HG03571 (cell line): ENCODE data around the gene POLR3A.

ENCODE experiments used
- ATAC-seq: cut with Tn5 transposase; IDR thresholded peaks from one replicate; pipeline ENCODE4 v1.9.1; 2021; ENCODE audit not compliant: unreplicated experiment

The POLR3A gene

DNA sequence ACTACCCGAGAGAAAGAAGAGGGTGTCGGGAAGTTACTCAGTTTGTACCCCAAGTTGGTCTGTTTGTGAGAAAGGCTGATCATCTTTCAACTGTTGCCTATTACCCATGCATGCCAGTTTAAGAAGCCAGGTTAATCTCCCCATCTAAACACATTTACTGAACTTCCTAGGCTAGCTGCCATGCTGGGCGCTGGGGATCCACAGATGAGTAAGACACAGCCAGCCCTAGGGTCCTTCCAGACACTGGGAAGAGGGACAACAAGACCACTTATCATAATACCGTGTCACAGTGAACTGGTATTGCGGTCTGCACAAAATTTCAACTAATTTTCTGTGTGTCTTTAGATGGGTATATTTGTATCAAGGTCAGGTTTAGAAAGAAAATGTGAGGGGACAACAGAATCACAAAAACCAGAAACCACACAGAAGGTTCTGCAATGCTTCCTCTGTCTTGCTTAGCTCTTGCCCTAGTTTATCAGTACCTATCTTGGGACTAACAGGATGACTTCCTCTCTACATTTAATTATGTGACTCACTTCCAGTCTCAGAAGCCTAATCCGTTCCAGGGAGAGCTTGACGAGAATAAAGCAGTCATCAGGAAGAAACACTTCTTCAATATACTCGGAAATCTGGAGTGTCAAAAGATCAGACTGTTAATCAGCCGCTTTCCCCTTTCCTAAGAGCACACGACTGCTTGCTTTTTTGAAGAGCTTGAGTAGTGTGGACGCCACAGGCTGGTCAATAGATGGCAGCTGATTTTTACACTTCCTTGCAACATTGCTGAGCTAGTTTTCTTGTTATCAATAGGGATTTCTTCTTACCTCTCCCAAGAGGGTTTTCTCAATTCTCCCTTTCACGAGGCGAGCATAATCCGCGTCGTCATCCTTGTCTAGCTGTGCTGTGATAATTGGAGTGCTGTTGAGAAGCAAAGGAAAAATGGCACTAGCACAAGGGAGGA, 45.7 kb downstream of the POLR3A start:
- no peak for ATAC-seq

DNA sequence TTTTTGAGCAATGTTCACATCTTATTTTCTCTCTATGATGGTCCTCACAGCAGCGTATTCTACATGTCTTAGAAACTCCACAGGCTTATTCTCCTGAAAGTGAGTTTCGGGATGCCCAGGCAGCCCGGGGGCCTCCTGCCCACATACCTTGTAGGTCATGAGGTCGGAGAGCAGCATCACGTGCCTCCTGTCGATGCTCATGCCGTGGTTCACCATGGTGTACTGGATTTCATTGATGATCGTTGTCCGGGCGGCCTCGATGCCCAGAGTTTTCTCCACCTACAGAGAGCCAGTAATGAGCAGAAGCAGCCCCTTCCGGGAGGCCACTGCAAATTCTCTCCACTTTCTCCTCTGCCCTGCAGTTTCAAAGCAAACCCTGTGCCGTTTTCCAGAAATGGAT, 48.0 kb downstream of the POLR3A start:
- no peak for ATAC-seq

DNA sequence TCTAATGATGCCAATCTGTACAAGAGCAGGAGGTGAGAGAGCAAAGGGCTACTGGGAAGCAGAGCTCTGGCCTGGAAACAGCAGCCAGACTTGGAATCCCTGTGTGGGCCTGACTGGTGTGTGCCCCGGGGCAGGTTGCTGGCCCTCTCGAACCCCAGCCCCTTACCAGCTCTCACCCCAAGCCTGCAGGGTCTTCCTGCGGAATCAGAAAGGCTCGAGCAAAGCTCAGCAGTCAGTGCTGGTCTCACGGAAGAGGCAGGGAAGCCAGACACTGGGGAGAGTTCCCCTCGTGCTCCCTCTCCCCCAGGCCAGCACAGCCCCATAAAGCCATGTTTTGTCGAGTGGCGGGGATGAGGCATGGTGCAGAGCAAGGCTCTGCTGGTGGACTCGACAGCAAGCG, 50.1 kb downstream of the POLR3A start:
- ATAC-seq, result no peak

DNA sequence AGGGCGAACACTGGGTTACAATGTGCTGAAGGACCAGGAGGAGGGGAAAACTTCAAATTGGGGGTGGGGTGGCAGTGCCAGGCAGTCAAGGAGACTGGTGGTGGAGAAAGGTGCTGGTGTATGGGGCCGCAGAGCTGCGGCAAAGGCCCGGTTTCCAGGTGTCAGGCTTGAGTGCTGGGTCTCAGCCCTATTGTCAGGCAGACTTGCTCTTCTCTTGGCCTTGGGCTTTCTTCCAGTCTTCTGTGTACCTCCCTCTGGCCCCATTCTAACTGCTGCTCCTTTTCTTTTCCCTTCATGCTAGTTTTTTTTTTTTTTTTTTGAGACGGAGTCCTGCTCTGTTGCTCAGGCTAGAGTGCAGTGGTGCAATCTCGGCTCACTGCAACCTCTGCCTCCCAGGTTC, 51.0 kb downstream of the POLR3A start:
- no peak for ATAC-seq

DNA sequence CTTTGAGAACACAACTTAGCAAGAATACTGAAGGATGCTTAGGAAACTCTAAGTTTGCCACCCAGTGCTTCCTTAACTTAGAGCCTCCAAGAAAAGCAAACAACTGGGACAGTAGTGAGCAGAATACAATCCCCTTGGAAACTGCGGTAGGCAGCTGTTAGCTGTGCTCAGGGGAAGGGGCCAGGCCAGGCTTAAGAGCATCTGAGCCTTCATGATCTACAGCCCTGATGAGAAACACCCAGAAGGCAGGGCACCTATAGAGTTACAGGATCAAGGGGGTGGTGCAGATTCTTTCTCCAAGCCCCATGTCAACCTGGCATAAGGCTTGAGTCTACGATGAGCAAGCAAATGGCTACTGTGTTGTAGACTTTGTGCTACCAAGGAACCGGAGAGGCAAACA, 51.4 kb downstream of the POLR3A start:
- ATAC-seq, result no peak

DNA sequence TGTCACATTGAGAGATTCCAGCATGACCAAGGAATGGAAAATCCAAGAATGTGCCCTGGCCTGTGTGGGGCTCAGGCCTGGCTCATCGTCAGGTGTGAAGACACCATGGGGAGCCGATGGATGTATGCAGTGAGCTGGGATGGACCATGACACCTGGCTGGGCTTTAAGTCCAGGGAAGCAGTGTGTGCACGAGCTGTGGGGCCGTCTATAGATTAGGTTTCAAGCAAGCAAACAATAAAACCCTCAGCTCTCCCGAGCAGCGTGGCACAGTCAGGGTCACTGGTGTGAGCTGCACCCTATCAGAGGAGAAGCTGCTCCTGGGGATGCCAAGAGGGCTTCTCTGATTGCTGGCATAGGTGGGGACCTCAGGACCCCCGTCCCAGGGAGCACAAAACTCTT, 52.3 kb downstream of the POLR3A start:
- ATAC-seq, result no peak

DNA sequence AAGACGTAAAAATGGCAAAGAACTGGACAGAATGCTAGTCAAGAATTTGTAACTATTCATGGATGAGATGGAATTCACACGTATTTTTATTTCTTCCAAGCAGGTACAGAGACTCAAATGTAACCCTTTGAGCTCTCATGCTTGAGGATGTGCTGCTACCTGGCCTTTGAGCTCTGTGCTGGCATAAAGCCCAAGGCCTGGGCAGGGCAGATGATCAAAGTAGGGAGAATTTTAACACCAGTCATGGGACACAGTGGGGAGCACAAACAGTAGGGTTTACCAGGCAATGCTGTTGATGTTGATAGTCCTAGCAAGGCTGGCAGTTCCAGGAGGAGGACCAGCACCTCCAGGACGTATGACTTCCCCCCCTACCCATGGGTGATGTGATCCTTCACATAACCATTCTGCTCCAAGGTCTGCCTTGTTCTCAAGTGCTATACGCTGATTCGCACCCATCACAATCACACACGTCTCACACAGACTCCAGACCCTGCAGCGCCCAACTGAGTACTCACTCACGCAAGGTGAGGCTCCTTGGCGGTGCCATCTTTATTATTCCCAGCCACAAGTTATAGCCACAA, 54.1 kb downstream of the POLR3A start:
- no peak for ATAC-seq

DNA sequence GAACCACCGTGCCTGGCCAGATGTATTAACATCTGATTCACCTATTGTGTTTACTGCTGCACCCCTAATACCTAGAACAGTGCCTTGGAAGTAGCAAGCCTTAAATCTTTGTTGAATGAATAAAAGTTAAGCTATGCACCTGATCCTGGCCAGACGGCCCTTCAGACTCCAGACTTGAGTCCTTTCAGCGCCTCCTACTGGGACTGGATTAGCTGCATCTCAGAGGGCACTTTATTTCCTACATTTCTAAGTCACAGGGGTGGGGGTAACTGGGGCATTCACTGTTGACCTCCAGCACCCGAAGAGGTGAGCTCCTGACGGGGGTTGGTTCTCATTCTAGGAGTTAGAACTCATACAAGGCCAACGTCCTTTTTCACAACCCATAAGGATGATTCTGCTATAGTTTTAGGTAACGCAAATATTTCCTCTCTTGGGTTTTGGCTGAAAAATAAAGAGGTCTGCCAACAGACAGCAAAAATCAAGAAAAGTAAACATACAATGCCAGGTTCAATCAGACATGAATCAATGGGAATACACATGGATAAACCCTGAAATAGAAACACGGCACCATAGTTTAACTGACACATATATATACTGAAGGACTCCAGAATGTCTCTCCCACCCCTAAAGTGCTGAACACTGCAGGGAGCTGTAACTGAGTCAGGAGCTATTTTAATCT, 54.8 kb downstream of the POLR3A start:
- no peak for ATAC-seq

DNA sequence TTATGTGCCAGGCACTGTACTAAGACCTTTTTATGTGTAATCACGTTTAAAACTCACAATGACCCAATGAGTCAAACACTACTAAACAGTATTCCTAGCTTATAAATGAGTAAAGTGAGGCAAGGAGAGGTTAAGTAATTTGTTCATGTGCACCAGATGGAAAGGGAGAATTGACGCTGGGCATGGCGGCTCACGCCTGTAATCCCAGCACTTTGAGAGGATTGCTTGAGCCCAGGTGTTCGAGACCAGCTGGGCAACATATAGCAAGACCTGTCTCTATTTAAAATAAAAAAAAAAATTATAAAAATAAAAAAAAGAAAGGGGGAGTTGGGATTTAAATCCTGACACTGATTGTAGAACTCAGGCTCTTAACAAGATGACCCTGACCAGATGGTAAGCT, 56.0 kb downstream of the POLR3A start:
- ATAC-seq, result no peak

DNA sequence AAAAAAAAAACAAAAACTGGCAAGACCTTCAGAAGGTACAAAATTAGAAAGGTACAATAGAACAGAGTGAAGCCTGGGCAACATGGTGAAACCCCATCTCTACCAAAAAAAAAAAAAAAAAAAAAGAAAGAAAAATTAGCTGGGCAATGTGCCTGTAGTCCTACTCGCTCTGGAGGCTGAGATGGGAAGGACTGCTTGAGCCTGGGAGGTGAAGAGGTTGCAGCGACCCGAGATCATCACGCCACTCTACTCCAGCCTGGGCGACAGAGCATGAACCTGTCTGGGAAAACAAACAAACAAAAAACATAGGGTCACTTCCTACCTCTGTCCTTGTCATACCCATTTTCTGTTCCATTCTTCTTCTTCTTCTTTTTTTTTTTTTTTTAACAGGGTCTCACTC, 57.2 kb downstream of the POLR3A start:
- no peak for ATAC-seq

DNA sequence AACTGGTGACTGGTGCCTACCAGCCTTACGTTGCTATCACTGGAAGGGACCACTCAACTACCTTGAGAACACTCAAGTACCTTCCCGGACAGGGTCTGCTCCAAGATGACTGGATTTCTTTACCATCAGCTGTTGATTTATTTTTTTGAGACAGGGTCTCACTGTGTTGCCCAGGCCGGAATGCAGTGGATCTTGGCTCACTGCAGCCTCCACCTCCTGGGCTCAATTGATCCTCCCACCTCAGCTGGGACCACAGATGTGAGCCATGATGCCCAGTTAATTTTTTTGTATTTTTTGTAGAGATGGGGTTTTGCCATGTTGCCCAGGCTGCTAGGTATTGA, 57.5 kb downstream of the POLR3A start:
- no peak for ATAC-seq

DNA sequence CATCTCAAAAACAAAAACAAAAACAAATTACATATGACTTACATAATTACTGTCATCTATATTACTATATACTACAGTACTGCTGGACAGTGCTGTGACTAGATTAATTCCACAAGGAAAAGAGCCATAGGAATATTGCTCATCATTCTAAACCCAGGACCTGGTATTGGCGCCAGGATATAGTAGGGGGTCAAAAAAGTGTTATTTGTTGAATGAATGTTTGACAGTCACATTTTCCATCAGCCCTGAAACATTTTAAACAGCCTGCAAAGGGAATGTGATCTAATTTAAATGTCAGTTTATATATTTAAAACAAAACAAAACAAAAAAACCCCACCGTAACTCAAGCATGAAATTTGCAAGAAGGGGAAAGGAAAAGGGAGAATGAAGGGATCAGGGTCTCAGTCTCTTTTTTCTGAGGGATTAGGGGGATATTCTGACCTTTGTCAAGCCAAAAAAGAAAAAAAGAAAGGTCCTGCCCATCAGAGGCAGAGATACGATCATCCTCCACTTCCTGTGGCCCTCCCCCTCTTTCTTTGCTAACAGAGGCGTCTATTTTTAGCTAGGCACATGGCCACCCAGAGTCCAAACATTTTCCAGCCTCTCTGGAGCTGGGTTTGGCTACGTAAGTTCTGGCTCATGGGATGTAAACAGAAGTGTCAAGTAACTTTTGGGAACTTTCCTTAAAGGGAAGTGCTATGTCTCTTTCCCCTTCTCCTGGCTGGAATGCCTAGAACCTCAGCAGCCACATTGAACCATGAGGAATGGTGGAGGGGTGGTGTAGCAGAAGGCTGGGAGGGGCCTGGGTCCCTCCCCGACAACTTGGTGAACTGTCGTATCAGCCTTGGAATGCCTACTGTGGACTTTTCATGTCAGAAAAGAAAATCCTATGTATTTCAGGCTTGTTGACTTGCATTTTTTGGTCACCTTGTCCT, 58.2 kb downstream of the POLR3A start:
- no peak for ATAC-seq

DNA sequence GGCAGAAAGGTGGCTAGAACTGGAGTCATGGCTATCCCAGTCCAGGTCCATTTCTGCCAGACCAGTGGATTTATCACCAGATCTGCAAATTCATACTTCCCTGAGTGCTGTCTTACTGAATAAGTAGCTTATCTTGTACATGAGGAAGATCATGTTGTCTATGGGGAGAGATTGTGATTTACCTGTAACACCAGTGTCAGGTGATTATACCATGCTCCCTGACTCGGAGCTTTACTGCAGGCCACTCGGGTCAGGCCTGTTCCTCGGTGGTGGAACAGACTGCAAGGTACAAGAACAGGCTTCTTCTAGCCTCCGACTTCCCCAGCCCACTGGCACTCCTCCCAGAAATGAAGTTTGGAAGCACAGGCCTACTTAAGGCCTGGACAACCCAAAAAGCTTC, 60.2 kb downstream of the POLR3A start:
- ATAC-seq, result no peak

DNA sequence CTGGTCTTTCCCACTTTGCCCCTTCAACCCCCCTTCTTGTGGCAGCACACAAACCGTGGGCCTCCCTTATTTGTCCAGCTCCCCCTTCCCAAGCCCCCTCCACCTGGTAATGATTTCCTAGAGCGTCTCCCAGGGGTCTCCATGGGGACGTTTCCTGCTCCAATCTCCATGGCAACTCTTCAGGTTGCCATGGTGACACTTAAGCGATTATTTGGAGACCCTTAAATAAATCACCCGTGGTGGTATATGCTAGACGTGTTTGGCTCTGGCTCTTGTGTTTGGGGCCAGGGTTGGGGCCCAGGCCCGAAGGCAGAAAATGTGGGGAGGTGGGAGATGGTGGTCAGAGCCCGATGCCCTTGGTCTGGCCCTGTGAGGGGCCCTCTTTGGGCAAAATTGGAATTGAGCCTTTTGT, 61.7 kb downstream of the POLR3A start:
- no peak for ATAC-seq

DNA sequence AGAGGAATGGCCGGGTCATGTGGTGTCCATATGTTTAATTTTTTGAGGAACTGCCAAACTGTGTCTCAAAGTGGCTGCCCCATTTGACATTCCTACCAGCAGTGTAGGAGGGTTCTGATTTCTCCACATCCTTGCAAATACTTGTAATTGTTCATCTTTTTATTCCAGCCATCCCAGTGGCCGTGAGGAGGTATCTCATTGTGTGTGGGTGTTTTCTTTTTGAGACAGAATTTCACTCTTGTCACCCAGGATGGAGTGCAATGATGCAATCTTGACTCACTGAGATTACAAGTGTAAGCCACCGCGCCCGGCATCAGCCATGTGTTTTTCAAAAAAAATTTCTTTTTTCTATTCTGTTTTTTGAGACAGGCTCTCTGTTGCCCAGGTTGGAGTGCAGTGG, 64.0 kb downstream of the POLR3A start:
- ATAC-seq, result no peak

DNA sequence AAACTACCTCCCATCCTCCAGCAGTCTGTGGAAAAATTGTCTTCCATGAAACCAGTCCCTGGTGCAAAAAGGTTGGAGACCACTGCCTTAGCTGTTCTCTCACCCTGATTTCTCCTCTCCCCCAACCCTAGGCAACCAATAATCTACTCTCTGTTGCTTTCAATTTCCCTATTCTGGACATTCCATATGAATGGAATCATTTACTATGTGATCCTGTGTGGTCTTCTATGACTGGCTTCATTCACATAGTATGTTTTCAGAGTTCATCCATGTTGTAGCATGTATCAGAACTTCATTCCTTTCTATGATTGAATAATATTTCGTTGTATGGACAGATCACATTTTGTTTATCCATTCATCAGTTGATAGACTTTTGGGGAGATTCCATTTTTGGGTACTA, 64.5 kb downstream of the POLR3A start:
- ATAC-seq, result no peak

DNA sequence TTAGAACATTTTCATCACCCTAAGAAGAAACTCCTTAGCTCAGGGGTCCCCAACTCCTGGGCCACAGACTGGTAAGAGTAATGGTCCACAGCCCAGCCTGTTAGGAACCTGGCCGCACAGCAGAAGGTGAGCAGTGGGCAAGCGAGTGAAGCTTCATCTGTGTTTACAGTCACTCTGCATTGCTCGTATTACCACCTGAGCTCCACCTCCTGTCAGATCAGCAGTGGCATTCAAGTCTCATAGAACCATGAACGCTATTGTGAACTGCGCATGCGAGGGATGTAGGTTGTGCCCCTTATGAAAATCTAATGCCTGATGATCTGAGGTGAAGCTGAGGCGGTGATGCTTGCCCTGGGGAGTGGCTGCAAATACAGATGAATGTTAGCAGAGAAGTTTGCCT, 65.4 kb downstream of the POLR3A start:
- ATAC-seq, result no peak

DNA sequence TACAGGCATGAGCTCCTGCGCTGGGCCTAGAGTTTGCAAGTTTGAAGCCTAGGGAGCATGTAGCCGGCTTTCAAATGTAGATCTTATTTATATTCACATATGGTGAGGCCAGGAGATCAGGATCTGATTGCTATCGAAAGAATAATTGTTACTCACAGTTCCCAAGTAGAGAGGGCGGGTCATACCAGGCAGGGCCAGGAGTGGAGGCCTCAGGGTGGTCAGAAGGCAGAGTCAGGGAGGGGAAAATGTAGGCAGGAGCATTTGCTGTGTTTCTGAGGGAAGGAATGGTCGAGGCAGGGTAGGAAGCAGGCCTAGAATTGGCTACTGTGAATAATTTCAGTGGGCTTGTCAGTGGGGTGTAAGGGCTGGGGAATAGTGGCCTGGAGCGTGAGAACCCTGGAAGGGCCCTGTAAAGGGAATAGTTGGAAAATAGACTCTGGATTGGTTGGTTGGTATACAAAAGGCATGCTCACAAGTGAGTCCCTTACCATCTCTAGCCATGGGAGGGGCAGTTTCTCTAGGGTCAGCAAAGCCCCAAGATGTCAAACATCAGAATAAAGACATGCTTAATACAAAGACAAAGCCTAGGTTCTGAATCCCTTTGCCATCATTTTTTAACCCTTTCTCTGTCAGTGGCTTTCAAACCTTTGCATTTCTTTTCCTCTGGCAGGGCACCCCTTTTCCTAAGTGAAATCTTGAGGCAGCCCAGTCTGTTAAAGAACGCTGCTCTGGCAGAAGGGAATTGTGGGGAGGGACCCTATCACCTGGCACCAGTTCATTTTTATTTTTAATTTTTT, 66.8 kb downstream of the POLR3A start:
- ATAC-seq, result no peak

DNA sequence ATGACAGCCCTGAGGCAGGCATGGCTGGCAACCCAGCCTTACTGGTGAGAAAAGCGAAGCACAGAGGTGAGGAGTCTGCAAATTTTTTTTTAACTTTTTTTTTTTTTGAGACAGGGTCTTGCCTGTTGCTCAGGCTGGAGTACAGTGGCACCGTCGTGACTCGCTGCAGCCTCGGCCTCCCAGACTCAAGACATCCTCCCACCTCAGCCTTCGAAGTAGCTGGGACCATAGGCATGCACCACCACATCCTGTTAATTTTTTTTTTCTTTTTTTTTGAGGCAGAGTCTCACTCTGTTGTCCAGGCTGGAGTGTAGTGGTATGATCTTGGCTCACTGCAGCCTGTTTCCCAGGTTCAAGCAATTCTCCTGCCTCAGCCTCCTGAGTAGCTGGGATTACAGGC, 67.6 kb downstream of the POLR3A start:
- ATAC-seq, result no peak

DNA sequence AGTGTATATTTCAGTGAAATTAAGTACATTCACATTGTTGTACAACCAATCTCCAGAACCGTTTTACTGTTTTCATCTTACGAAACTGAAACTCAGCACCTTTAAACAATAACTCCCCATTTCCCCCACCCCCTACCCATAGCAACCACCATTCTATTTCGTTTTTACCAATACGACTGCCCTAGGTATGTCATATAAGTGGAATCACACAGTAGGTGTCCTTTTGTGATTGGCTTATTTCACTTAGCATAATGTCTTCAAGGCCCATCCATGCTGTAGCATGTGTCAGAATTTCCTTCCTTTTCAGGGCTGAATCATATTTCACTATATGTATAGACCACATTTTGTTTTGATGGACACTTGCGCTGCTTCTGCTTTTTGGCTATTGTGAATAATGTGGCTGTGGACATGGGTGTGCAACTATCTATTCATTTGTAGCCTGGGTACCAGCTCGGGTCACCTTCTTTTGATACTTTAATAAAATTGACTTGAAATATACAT, 68.4 kb downstream of the POLR3A start:
- ATAC-seq, result no peak
